GM12801 (cell line): ENCODE data around the gene SLMAP.

Experiments used
- CTCF ChIP-seq: IDR thresholded peaks from one replicate; pipeline ENCODE4 v1.5.1; 2011; ENCODE audit warnings: control low read depth; ENCODE audit not compliant: insufficient read length; ENCODE audit errors: extremely low read depth

Gene SLMAP

GRCh38 chr3:57820479-57820878 lies 64.4 kb downstream of the SLMAP start:
- TF ChIP-seq CTCF, result no peak

- TF ChIP-seq CTCF, result no peak
These were observed 65.7 kb downstream of the SLMAP start for GRCh38 chr3:57821765-57822164.

GRCh38 chr3:57822686-57823085 lies 66.6 kb downstream of the SLMAP start:
- no peak for TF ChIP-seq CTCF

- TF ChIP-seq CTCF, result no peak
These were observed 69.0 kb downstream of the SLMAP start for GRCh38 chr3:57825116-57825515.

GRCh38 chr3:57826245-57826951 lies 70.3 kb downstream of the SLMAP start:
- TF ChIP-seq CTCF, result no peak

GRCh38 chr3:57826952-57827723 lies 71.0 kb downstream of the SLMAP start:
- TF ChIP-seq CTCF, result no peak

GRCh38 chr3:57827757-57828156 lies 71.6 kb downstream of the SLMAP start:
- no peak for TF ChIP-seq CTCF
